ENCODE measurements around the gene GALNT1.

- TF ChIP-seq RFX5 (IDR thresholded peaks at IDR 0.05; ENCODE audit: low read depth, low read length): no peak
- TF ChIP-seq CTCF (IDR thresholded peaks at IDR 0.05 in 2 of 3, conservative IDR thresholded peaks at IDR 0.05 in 1 of 3; ENCODE audit: control insufficient read depth in 2 of 3, extremely low read depth in 1 of 3, insufficient read depth in 1 of 3, low read depth in 3 of 3, low read length in 3 of 3): no peak
- TF ChIP-seq TCF3 (IDR thresholded peaks at IDR 0.05; ENCODE audit: borderline replicate concordance, insufficient read depth, low read depth, low read length): no peak
- no peak for TF ChIP-seq NFYB (IDR thresholded peaks at IDR 0.05; ENCODE audit: insufficient read depth, low read depth, low read length)
- TF ChIP-seq USF2 (IDR thresholded peaks at IDR 0.05; ENCODE audit: borderline replicate concordance, low read depth, low read length): no peak
- TF ChIP-seq RAD21 (IDR thresholded peaks at IDR 0.05; ENCODE audit: insufficient read depth, low read depth, low read length): no peak
- no peak for TF ChIP-seq EZH2 (IDR thresholded peaks at IDR 0.05; ENCODE audit: borderline replicate concordance, control insufficient read depth, low read depth, low read length)
- TF ChIP-seq POLR2AphosphoS5 (IDR thresholded peaks at IDR 0.05; ENCODE audit: low read length): no peak
- no peak for TF ChIP-seq SRF (IDR thresholded peaks at IDR 0.05; ENCODE audit: low read depth in 2 of 2, low read length in 2 of 2)
Observed at GRCh38 chr18:35662293-35663062, 80.9 kb downstream of the GALNT1 start.
